Gastroesophageal sphincter (tissue), 4 donors: Measurements from ENCODE around the gene THTPA. TPM values are rescaled to one million over a fixed set of nuclear protein-coding genes. Genes with fewer than 3 reads are reported as not detected.

Source experiments
- ATAC-seq: fragments of 150-250 bp; one replicate; pipeline ENCODE4 v1.9.1; 2016; ENCODE audit warnings: mild to moderate bottlenecking, moderate library complexity
- H3K27ac ChIP-seq, 4 donors: fragments of 200-600 bp; sonication (generic) in 3 of 4; 1 replicate in 3 of 4; 2 replicates in 1 of 4; pipeline ENCODE4 v1.5.1; 2016 to 2019
- H3K27me3 ChIP-seq: fragments of 200-600 bp; sonication (generic); one replicate; pipeline ENCODE4 v1.5.1; 2019
- H3K36me3 ChIP-seq, 2 donors: fragments of 200-600 bp; sonication (generic); one replicate each; pipeline ENCODE4 v1.5.1; 2019; ENCODE audit warnings: control low read depth in 1 of 2
- H3K4me1 ChIP-seq, 3 donors: fragments of 200-600 bp; sonication (generic); 1 replicate in 2 of 3; 2 replicates in 1 of 3; pipeline ENCODE4 v1.5.1; 2016 to 2019; ENCODE audit warnings: control low read depth in 2 of 3
- H3K4me3 ChIP-seq, 2 donors: fragments of 200-600 bp; sonication (generic); one replicate each; pipeline ENCODE4 v1.5.1; 2019; ENCODE audit warnings: mild to moderate bottlenecking in 1 of 2, moderate library complexity in 1 of 2
- H3K9me3 ChIP-seq, 3 donors: fragments of 200-600 bp; sonication (generic); one replicate each; pipeline ENCODE4 v1.5.1; 2017 to 2019; ENCODE audit warnings: control low read depth in 2 of 3
- CTCF ChIP-seq, 4 experiments: fragments of 200-600 bp in 2 of 4; fragments of 450-650 bp in 2 of 4; sonication (generic) in 1 of 4; IDR thresholded peaks; one replicate each; pipeline ENCODE4 v1.5.1; 2017 to 2019; ENCODE audit warnings: antibody characterized with exemption in 4 of 4, mild to moderate bottlenecking in 2 of 4, moderate library complexity in 2 of 4
- EP300 ChIP-seq: sonication (generic); formaldehyde crosslinking; IDR thresholded peaks from one replicate; pipeline ENCODE4 v1.6.1; 2017; ENCODE audit warnings: antibody characterized with exemption, mild to moderate bottlenecking
- POLR2A ChIP-seq, 2 donors: fragments of 450-650 bp; IDR thresholded peaks; one replicate each; pipeline ENCODE4 v1.6.1; 2017; ENCODE audit warnings: antibody characterized with exemption in 2 of 2, mild to moderate bottlenecking in 2 of 2, moderate library complexity in 1 of 2
- POLR2AphosphoS5 ChIP-seq: sonication (generic); formaldehyde crosslinking; IDR thresholded peaks from one replicate; pipeline ENCODE4 v1.6.1; 2017; ENCODE audit warnings: antibody characterized with exemption
- WGBS, 2 donors: methylation state at CpG; one replicate each; pipeline ENCODE4 v1.1.5; 2018; ENCODE audit warnings: low coverage in 1 of 2; 5-methylcytosine and 5-hydroxymethylcytosine counted together
- total RNA-seq, 4 donors: library from RNA; depleted of rRNA; stranded (reverse); fragments of >200 nt; gene quantifications; one replicate each; pipeline ENCODE4 v1.1.0, GENCODE V29; 2016

Gene THTPA
- total RNA-seq, 4 donors from 2014 or later, result 17.7 to 28.8 (median 21.3) TPM

- no peaks in the 10 kb centered on the region for H3K9me3 ChIP-seq
- peak overlapping the region in 1 of 4 donors; percentile 21 for H3K27ac ChIP-seq
- peaks cover 74% of the 10 kb centered on the region for H3K27me3 ChIP-seq
- peak; percentile 60 for ATAC-seq
- peaks cover 0 to 26% (median 17%) of the 10 kb centered on the region in 3 donors for H3K4me1 ChIP-seq
- no peak for TF ChIP-seq POLR2AphosphoS5
- no peak for TF ChIP-seq EP300
- no peak for TF ChIP-seq CTCF (IDR thresholded peaks at IDR 0.05)
- TF ChIP-seq POLR2A (IDR thresholded peaks at IDR 0.05), result no peak
- no peak overlapping the region for H3K4me3 ChIP-seq
- 42 to 48% methylated on average over 4 of the region's 4 CpGs for WGBS, 2 donors
- H3K36me3 ChIP-seq, result no peaks in the 10 kb centered on the region
Measured at GRCh38 chr14:23572836-23573235, 16.8 kb downstream of the THTPA start.

- Histone ChIP-seq H3K4me3 (no peak overlapping the region), H3K36me3 (no peaks in the 10 kb centered on the region), H3K27me3 (peaks cover 81% of the 10 kb centered on the region), H3K27ac (no peak overlapping the region), H3K9me3 (no peaks in the 10 kb centered on the region), H3K4me1 (peaks cover 0 to 28% (median 17%) of the 10 kb centered on the region in 3 donors)
- TF ChIP-seq POLR2AphosphoS5 (no peak), POLR2A (IDR thresholded peaks at IDR 0.05) (no peak), CTCF (IDR thresholded peaks at IDR 0.05) (no peak), EP300 (no peak)
- no peak for ATAC-seq
- WGBS, 2 donors, result 60 to 77% methylated on average over 4 to 5 of the region's 5 CpGs
Measured at GRCh38 chr14:23573384-23574015, 17.4 kb downstream of the THTPA start.

- no peak overlapping the region for H3K27ac ChIP-seq
- peaks cover 0 to 36% (median 17%) of the 10 kb centered on the region in 3 donors for H3K4me1 ChIP-seq
- peak overlapping the region in 1 of 2 donors; percentile 41 for H3K4me3 ChIP-seq
- ATAC-seq, result peak; percentile 15
- 4 to 5% methylated on average over 4 to 8 of the region's 67 CpGs for WGBS, 2 donors
- no peaks in the 10 kb centered on the region for H3K9me3 ChIP-seq
- no peaks in the 10 kb centered on the region for H3K36me3 ChIP-seq
- peaks cover 95% of the 10 kb centered on the region for H3K27me3 ChIP-seq
- TF ChIP-seq POLR2A (IDR thresholded peaks at IDR 0.05), result no peak
- TF ChIP-seq EP300, result no peak
- TF ChIP-seq CTCF (IDR thresholded peaks at IDR 0.05), result no peak
- TF ChIP-seq POLR2AphosphoS5, result no peak
Measured at GRCh38 chr14:23577004-23577681, 21.1 kb downstream of the THTPA start.

- Histone ChIP-seq H3K4me3 (peak overlapping the region in 1 of 2 donors; percentile 41), H3K27me3 (peaks cover 94% of the 10 kb centered on the region), H3K27ac (no peak overlapping the region), H3K9me3 (no peaks in the 10 kb centered on the region), H3K4me1 (peaks cover 0 to 36% (median 17%) of the 10 kb centered on the region in 3 donors), H3K36me3 (no peaks in the 10 kb centered on the region)
- ATAC-seq, result no peak
- WGBS, 2 donors, result no CpG with 5 or more reads among the region's 24 CpGs
- TF ChIP-seq POLR2A (IDR thresholded peaks at IDR 0.05) (no peak), CTCF (IDR thresholded peaks at IDR 0.05) (no peak), POLR2AphosphoS5 (no peak), EP300 (no peak)
Measured at GRCh38 chr14:23577710-23578392, 21.8 kb downstream of the THTPA start.
